HG03039 (cell line): ENCODE data around the gene TMEM190.
"Not testable (repeated sequence)": the region's sequence is repeated elsewhere in the genome, so short reads cannot be mapped to it uniquely, and the experiment has no call there.

ENCODE experiments used
- ATAC-seq: cut with Tn5 transposase; IDR thresholded peaks from one replicate; pipeline ENCODE4 v1.9.1; 2021; ENCODE audit warnings: mild to moderate bottlenecking, moderate library complexity; ENCODE audit not compliant: unreplicated experiment

TMEM190 gene

DNA sequence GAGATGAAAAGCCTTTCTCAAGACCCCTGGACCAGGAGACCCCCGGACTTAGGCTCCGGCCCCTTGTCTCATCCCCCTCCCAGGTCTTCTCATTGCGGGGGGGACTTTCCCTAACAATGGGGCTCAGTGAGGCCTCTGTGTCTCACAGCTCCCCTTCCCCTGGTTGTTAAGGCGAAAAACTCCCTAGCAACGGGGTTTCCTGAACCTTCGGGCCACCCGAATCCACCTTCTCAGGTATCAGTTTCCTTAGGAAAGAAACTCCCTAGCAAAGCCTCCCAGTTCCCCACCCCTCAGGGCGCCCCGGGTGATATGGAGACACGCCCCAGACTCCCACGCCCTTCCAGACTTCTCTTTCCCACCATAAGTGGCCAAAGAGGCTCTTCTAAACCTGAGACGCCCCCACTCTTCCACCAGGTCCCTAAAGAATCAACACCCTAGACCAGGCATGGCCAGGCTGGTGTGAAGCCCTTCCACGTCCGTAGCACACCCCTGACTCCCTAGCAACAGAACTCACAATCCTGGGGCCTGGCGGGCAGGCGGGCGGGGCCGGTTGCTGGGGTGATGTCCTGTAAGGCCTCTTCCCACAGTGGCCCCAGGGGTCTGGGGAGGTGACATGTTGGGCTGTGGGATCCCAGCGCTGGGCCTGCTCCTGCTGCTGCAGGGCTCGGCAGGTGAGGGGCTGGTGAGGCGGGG is at the start of gene TMEM190:
TSS of gene TMEM190 (plus strand) at position 586 of the 693 bp plus-strand sequence. CDS start at position 614, 28 bp downstream.
- no peak for ATAC-seq

DNA sequence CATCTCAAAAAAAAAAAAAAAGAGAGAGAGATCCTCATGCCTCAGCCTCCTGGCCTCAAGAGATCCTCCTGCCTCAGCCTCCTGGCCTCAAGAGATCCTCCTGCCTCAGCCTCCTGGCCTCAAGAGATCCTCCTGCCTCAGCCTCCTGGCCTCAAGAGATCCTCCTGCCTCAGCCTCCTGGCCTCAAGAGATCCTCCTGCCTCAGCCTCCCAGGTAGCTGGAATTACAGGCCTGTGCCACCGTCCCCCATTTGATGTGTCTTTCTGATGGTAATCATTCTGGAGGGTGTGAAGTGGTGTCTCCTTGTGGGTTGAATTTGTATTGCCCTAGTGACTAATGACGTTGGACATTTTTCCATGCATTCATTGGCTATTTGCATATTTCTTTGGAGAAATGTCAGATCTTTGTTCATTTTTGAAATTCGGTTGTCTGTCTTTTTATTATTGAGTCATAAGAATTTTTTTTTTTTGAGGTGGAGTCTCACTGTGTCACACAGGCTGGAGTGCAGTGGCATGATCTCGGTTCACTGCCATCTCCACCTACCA is 47.8 kb upstream of the TMEM190 start:
- not testable (repeated sequence) for ATAC-seq

DNA sequence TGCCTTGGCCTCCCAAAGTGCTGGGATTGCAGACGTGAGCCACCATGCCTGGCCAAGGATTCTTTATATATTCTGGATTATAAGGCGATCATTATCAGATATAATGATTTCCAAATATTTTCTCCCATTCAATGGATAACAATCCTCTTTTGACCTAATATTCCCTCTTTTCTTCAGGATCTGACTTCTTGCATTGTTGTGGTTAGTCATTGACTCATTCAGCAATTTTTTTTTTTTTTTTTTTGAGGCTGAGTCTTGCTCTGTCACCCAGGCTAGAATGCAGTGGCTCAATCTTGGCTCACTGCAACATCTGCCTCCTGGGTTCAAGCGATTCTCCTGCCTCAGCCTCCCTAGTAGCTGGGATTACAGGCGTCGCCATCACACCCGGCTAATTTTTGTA is 46.8 kb upstream of the TMEM190 start:
- not testable (repeated sequence) for ATAC-seq

DNA sequence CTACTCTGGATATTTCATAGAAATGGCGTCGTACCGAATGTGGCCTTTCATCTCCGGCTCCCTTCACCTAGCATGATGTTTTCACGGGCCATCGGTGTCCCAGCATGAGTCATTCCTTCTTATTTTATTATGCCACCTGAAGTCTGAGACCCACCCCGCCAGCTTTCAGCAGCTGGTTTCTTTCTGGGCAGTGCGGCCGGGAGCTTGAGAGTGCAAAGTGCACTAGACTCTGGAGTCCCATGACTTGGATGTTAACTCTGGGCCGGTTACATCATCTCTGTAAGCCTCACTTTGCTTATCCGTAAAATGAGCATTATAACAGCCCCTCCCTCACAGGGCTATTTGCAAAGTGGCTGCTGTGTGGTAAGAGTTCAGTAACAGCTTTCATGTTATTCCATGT is 42.8 kb upstream of the TMEM190 start:
- no peak for ATAC-seq

DNA sequence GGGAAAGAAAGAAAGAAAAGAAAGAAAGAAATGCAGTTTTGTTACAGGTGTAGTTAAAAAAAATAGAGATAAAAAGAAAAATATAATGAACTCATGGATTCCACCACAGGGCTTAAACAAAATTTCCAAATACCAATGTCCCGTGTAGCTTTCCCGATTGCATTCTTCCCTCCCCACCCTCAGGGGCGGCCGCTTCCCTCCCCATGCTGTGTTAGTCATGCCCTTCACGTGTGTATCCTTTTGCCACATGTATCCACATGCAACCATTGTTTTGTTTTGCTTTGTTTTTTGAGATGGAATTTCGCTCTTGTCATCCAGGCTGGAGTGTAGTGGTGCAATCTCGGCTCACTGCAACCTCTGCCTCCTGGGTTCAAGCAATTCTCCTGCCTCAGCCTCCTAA is 40.5 kb upstream of the TMEM190 start:
- no peak for ATAC-seq

DNA sequence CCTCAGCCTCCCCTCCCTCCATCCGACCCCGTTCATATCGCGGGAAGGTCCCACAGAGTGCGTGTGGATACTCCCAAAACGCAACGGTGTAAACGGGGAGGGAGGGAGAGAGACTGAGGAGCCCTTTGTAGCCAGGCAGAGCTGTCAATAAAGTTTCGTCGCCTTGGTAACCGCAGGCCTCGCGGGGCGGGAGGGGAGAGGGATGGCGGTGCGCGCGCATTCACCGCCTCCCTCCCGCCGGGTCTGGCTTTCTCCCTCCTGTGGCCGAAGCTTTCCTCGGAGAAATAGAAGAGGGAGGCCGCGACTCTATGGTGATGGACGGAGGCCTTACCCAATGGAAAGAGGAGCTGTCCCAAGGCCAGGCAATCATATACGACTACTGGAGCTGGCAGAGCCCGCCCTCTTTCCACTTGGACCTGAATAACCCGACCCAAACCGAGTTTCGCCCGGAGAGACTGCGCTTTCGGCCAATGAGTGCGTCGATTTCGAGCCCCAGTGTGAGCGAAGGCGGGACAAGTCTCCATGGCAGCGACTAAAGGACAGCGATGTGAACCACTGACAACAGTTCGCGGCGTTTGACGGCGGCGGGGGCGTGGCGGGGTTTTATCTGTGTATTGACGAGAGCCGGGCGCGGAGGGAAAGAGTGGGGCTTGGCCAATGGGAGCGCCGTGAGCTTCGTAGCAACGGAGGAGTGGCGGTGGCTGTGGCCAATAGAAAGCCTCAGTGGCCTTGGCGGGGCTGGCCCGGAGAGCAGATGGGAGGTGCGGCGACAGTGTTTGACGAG is 37.3 kb upstream of the TMEM190 start, which contains the start of gene KMT5C:
TSS of gene KMT5C (plus strand) at position 772 of the 784 bp plus-strand sequence. CDS start 2,061 bp downstream, outside the sequence.
- peak; percentile 81 for ATAC-seq

DNA sequence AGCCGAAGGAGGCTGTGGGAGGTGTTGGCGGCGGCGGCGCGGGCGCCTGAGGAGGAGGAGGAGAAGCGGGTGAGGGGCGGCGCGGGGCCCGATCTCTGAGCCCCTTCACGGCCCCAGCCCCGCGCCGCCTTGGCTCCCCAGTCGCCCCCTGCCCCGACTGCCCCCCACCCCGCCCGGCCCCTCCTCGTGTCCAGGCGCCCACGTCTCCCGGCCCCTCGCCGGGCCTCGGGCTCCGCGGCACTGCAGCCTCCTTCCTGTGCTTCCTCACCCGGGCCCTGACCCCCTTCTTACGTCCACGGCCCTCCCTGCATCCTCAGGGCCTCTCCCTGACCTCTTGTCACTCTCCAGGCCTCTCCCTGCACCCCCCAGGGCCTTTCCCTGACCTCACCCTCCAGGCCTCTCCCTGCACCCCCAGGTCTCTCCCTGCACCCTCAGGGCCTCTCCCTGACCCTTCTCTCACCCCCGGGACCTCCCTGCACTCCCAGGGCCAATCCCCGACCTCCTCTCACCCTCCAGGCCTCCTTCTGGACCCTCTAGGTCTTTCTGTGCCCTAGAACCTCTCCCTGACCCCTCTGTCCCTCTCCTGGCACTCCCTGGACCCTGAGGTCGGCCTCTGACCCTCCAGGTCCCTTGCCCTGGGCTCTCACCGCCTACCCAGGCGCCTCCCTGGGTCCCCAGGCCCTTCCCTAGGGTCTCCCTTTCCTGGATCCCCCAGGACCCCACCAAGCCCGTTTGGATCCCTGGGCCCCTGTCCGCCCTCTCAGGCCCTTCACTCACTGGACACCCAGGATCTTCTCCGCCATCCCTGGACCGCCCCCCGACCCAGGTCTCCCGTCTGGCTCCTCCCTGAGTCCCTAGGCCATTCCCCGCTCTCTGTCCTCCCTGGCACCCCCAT is 36.5 kb upstream of the TMEM190 start:
- ATAC-seq: no peak

DNA sequence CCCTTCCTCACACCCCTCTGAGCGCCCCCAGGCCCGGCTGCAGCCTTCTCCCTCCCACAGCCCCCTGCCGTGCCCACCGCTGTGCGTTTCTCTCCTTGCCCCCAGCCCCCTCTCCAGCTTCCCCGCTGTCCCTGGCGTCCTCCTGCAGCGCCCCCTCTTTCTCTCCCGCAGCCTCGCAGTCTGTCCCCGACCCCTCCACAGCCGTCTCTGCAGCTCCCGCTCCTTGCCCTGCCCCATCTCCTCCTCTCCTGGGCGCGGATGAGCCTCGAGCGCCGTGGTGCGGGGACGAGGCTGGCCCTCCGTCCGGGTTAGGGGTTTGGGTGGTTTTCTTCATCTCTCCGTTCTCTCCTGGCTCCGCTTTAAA is 35.9 kb upstream of the TMEM190 start:
- no peak for ATAC-seq

DNA sequence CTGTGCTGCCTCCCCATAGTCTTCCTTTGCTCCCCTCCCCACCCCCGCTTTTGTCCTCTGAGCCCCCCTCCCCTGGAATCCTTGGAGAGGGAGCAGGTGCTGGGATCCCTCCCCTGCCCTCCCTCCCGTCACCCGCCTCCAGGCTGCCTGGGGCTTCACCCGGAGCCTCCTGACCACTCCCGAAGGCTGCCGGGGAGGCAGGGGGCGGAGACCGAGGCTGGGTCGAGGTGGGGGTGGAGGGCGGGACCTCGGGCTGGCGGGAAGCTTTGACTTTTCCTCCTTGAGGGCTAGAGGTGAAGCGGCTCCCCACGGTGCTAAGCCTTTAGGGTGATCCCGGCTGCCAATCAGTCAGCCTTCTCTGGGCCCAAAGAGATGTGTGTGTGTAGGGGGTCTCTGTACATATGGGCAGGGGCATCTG is 35.4 kb upstream of the TMEM190 start:
- ATAC-seq: no peak

DNA sequence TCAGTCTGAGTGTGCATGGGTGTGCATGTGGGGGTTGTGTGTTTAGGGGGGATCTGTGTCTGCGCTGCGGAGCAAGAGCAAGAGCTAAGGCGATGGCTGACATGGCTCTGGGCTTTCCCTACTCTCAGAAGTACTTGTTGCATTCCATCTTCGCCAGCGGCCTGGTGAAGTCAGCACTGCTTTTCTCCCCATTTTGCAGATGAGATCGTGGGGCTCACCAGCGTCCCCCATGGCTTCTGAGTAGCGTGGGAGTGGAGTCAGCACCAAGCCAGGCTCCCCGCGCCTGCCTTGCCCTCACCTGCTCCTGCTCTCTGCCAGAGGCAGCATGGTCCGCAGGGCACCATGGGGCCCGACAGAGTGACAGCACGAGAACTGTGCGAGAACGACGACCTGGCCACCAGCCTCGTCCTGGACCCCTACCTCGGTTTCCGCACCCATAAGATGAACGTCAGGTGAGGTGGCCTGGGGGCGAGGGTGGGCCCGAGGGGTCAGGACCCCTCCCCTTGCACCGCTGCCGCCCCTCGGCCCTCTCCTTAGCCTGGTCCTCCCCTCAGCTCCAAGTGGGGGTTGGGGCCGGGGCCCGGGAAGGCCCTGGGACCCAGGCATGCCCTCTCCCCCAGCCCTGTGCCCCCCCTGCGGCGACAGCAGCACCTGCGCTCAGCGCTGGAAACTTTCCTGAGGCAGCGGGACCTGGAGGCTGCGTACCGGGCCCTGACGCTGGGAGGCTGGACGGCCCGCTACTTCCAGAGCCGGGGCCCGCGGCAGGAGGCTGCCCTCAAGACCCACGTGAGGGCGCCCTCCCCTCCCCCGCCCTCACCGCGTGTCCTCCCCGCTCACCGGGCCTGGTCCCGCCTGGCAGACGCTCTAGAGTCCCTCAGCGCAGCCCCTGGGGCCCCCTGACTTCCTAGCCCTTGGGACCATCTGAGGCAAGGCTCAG is 34.8 kb upstream of the TMEM190 start:
- no peak for ATAC-seq

DNA sequence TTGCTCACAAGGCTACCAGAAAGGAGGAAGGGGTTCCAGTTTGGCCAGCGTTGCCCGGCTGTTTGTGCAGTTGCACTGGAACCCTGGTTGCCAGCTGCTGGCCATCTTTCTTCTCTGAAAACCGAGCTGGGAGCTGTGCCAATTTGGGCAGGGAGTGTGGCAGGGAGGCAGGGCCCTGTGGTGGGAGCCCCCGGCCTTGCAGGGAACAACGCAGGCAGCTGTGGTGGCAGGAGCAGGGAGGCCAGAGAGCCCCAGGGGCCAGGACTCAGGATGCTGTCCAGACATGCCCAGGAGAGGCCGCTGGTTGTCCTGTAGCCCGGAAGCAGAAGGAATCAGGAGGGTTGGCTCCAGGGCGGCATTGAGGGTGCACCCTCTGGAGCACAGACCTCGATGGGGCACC is 32.2 kb upstream of the TMEM190 start:
- ATAC-seq: no peak

DNA sequence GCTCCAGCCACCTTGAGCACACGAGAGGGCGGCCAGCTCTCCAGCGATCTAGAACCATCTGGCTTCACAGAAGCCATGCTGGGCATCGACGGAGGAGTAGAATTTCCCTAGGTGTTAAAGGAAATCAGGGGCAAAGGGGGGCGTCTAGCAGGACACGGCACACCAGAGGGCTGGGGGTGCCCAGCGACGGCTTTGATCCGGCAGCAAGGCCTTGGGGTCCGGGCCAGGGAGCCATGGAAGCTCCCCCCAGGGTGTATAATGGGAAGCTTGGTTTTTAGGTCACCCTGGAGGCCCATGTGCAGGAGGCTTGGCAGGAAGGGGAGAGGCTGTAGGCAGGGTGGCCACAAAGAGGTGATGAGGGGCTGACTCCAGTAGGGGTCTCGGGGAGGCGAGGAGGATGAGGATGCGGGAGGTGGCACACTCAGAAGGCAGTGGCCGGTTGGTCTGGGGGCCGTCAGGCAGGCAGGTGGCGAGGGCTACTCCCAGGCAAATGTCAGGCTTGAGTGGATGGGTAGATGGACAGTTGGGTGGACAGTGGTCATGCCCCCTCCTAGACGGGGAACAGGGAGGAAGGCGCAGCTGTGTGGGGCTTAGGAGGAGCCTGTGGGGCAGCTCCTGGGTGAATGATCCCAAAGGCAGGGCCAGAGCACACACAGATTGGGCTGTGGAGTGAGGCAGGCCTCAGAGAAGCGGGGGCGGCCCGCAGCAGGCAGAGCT is 31.4 kb upstream of the TMEM190 start:
- no peak for ATAC-seq

DNA sequence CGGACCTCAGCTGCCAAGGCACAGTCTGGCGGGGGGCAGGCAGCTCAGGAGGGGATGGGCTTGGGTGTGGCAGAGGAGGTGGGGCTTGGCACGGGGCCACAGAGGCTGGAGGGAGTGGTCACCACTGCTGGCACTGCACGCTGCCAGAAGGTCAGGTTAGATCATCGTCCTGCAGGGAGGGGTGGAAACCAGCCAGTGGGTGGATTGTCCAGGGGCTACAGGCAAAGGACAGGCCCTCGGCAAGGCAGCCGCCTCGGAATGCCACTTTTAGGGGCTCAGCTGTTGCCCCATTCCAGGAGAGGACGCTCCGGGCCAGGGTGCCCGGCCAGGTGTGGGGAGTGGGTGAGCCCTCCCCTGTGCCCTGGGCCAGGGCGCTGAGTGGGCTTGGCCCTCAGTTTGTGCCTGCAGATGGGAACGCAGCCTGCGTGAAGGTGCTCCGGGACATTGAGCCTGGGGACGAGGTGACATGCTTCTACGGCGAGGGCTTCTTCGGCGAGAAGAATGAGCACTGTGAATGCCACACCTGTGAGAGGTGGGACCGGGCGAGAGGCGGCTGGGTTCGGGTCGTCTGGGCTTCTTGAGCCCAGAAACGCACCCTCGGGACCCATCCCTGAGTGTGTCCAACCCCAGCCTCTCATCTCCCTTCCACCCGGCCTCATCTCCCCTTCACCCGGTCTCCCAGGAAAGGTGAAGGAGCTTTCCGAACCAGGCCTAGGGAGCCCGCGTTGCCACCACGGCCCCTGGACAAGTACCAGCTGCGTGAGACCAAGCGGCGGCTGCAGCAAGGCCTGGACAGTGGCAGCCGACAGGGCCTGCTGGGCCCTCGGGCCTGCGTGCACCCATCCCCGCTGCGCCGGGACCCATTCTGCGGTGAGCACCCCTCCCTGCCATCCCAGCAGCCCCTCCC is 30.6 kb upstream of the TMEM190 start:
- ATAC-seq: no peak

DNA sequence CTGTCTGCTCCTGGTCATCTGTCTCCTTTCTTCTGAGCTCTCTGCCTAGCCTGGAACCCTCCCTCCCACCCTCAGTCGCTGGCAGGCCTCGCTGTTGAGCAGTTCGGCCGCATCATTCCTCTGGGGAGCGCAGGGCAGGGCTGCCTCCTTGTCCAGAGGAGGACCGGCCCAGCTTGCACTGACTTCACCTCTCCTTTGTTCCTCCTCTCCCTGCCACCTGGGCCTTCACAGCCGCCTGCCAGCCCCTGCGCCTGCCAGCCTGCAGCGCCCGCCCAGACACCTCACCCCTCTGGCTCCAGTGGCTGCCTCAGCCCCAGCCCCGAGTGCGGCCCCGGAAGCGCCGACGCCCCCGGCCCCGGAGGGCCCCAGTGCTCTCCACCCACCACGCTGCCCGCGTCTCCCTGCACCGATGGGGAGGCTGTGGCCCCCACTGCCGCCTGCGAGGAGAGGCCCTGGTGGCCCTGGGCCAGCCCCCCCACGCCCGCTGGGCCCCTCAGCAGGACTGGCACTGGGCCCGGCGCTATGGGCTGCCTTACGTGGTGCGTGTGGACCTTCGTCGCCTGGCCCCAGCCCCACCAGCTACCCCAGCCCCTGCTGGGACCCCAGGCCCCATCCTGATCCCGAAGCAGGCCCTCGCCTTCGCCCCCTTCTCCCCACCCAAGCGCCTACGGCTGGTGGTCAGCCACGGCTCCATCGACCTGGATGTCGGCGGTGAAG is 29.7 kb upstream of the TMEM190 start:
- no peak for ATAC-seq

DNA sequence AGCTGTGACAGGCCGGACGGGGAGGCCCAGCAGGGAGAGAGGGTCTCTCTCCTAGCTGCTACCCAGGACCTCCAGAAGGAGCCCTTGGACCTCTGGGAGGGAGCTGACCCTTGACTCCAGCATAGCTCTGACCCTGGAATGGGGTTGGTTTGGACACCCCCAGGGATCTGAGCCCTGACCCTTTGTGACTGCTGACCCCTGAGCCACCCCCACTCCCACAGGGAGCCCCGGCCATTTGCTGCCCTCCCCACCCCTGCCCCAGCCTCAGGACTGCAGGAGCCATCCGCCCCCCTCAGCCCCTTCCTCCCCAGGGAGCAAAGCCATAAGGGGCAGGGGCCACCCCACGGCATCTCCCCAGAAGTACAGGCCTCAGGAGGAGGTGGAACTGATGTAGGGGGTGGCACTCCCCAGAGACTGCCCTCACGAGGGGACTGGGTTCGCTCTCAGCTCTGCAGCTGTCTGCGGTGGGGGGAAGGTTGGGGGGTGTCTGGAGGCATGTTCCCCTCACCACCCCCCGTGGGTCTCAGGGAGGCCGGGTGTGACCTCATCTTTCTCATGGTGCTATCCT is 29.1 kb upstream of the TMEM190 start:
- no peak for ATAC-seq

DNA sequence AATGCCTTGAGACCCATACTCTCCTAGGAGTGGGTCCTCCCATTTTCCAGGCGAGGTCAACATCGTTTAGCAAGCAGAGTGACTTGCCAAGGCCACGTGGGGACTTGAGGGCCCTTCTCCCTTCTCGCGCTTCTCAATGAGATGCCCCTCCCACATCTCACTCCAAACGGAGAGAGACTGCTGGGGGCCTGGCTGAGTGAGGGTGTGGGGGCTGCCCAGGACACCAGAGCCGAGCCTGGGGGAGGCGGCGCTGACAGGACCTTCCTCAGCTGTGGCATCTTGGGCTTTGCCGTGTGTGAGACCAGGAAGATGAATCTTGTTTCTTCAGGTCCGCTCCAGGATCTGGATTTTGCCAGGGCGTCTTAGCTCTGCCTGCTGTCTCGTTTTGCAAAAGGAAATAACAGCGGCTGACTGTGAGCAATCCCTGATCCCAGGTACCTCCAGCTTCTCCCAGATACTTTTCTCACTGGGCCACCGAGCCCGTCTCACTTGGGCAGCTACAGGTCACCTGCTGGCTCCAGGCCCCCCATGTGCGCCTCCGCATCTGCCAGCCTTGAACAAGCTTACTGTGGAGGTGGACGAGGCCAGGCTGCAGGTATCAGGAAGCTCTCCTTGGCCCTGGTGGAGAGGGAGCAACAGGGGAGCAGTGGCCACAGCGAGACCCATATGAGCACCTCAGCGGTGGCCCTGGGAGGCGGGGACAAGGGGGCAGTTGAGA is 28.1 kb upstream of the TMEM190 start:
- no peak for ATAC-seq
